ENCODE measurements around the gene MCM8.

The MCM8 gene

DNA sequence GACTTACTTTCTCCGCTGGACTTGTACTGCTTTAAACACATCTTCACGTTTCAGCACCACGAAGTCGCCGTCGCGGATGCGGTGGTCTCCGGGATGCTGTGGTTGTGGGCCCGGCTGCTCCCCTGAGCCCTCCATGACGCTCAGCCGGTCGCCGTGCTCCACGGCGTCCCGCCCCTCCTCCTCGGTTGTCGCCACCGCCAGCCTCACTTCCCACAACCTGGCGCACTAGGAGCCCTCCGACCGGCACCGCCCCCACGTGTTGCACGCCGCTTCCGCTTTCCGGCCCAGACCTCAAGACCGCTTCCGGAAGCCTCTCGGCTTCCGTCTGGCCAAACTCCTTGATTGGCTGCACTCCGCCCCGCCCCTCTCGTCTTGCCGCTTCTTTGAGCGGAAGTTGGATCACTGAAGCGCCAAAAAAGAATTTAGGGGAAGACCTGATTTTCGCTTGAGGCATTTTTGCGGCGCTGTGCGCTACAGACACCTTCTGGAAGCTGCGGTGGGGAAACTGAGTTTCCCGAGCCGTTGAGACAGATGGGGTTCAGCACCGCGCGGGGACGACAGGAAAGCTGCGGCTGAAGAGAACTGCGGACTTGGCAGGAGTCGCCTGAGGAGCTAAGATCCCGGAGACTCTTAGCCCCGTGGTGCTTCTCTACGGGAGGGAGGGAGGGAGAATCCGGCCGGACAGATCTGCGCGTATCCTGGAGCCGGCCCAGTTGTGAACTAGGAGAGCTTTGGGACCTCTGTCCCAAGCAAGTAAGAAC is at the start of gene MCM8, which contains the start of gene TRMT6:
Gene MCM8, plus strand, starts transcription at position 382 of the 761 bp plus-strand sequence. CDS start 1,364 bp downstream, outside the sequence.
Gene TRMT6, minus strand, starts transcription at position 263 of the 761 bp plus-strand sequence. Its CDS starts 128 bp downstream, at position 135.
- peak; percentile 93 for DNase-seq (ENCODE audit: low spot score)

DNA sequence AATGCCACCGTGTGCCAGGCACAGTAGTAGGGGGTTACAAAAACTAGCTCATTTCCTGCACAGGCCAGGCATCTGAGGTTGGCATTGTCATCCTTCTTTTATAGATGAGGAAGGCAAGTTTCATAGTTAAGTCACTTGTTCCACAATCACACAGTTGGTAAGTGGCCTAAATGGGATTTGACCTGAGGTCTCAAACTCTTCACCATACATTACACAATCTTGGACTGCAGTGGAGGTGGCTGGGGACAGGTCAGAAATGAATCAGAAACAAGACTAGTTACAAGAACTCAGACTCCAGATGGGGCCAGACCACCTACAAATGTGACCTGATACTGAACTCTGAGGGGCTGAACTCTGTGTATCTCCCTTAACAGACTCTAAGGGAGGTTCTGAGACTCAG is 49.5 kb upstream of the MCM8 start:
- DNase-seq (ENCODE audit: low spot score), result no peak

DNA sequence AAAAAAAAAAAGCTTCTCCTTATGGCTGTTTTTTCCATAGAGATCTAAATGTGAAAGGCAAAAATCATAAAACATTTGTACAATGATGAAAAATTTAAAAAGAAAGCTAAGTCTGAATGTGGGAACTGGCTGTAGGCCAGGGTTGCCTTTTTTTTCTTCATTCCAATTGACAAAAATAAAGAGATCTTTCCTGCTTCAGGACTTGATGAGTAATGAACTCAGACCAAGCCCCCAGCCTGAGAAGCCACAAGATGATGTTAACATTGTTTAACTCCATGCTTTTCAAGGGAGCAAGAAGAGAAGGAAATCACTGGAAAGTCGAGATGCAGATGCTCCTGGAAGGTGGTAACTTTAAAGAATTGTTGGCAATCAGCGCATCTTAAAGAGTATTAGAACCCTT is 41.5 kb upstream of the MCM8 start:
- DNase-seq (ENCODE audit: low spot score), result no peak

DNA sequence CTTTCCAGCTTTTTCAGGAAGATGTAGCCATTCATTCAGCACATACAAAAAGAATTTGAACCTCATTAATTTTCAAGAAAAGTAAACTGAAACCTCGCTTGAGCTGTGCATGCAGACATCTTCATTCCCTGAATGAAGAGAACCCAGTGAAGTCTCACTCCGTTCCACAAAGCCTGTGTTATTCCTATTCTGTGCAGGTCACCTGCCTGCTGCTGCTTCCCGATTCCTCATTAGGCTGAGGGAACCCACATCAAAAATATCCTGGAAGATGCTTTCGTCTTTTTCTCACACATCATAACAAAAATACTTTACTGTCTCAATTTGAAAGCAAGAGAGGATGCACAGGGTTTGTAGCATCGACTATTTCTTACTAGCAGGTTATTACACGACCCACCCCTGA is 40.3 kb upstream of the MCM8 start:
- DNase-seq (ENCODE audit: low spot score), result no peak

DNA sequence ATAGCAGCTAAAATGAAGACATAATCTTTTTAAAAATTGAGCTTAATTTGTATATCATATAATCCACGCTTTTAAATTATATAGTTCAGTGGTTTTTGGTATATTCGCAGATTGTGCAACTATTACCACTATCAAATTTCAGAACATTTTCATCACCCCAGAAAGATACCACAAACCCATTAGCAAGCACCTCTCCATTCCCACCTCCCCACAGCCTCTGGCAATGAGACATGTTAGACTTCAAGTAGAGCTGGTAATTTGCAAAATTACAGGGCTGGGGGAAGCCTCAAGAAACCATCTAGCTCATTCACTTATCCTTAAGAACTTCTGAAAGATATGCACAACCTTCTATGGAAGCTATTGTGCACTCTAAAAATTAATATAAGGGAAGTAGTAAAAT is 37.3 kb upstream of the MCM8 start:
- no peak for DNase-seq (ENCODE audit: low spot score)

DNA sequence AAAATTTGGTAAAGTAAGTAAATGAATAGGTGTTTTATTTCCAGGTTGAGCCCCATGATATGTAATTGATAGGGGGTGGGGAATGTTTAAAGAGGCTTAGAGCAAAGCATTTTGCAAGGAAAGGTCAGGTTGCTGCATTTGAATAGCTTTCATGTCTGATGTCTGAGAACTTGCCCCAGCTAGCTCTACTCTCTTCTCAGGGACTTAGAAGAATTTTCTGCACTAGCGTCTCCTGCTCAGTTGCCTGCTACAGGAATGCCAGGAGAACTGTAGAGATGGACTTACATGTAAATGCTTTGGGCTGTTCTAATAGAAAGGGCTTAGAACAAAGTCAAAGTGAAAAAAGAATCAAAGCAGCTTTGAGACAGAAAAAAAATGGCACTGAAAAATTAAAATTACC is 35.6 kb upstream of the MCM8 start:
- no peak for DNase-seq (ENCODE audit: low spot score)

DNA sequence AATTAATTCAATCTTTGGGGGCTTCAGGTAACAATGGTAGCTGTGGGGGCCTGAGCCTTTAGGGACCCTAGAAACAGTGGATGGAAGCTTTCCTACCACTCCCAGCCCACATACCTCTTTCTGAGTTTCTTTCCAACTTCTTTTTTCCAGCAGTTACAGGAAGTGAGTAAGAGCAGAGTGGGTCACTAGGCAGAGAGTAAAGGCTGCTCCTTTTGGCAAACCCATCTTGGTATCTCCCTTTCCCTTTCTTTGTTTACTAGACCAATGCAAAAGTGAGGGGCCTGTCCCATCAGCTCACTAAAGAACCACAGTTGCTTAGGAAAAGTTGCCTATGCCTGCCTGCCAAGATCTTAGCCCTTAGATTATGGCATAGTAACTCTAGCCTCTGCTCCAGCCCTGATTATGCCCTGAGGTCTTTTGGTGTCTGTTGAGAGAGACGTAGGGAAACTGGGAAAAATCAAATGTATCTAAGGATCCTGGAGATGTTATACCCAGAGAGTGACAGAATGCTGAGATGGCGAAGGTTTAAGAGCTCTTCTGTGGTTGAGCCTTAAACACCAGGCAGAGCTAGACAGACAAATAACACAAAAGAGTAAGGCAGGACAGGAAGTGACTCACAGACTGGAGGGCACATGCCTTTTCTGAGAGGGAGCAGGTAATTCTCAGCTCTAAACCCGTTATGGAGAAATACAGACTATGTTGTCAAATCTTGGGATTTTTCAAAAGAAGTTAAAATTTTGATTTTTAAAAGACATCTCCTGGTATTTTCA is 31.4 kb upstream of the MCM8 start:
- DNase-seq (ENCODE audit: low spot score), result peak; percentile 58

DNA sequence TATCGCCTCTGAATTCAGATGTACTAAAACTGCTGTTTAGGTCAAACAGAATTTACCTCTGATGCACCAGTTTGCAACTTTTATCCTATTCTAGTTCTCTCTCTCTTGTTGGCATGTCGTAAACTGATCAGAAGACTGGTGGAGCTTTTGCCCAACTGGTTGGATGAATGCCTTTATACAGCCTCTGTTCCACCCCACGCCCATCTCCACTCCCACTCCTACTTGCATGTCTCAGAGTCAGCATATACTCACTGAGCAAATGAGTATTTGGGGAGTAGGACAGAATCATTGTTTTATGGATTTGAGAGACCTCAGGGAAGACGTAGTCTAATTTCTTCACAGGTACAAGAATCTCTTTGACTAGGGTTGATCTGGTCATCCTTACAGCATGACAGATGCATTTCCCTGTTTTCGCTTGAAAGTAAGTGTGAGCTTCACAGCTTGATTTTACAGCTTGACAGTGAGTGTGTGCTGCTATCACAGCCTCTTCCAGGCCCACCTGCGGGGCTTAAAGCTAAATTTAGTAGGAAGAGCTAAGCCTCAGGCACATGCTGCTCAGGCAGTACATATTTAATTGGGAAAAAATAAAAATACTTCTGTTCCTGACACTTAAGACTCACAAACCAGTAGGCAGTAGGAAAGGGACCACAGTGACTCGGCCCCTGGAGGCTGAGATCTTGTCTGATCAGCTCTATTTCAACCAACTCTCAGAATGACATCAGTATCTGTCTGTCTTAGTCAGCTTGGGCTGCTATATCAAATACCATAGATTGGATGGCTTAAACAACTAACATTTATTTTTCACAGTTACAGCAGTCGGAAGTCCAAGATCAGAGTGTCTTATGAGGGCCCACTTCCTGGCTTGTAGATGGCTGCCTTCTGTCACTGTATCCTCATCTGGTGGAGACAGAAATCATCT is 30.6 kb upstream of the MCM8 start:
- DNase-seq (ENCODE audit: low spot score), result peak; percentile 26

DNA sequence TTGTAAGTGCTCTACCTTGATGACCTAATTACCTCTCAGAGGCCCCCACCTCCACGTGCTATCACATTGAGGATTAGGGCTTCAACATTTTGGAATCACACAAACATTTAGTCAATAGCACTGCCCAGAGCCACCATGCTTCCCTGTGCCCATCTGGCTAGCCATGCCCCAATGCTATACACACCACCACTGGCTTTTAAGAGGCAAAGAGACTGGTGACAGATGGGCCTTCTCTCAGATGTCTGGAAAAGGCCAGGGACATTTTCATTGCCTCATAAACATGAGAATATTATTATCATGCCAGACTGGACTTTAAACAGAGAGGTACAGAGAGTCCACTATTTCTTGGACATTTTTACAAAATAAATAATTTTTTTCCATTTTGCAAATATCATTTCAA is 29.9 kb upstream of the MCM8 start:
- DNase-seq (ENCODE audit: low spot score), result no peak

DNA sequence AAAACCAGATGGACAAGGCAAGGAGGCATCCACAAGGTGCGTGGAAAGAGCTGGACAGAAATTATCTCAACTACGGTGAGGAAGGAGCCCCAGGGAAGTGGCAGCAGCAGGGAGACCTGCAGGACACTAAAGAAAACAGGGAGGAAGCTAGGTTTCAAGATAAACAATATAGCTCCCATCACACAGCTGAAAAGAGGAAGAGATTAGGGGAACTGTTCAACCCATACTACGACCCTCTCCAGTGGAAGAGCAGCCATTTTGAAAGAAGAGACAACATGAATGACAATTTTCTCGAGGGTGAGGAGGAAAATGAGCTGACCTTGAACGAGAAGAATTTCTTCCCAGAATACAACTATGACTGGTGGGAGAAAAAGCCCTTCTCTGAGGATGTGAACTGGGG is 27.0 kb upstream of the MCM8 start:
- no peak for DNase-seq (ENCODE audit: low spot score)

DNA sequence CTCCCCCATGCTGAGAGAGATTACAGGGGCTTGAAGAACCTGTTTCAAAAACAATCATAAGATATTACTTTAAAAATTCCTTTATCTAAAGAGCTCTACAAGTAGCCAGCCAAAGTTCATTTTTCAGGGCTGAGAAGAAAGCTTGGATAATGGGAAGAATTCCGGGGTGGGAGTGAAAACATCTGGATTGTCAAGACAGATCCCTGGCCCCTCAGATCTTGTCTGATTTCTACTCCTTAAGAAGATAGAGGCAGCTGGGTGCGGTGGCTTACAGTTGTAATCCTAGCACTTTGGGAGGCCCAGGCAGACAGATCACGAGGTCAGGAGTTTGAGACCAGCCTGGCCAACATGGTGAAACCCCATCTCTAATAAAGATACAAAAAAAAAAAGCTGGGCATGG is 24.9 kb upstream of the MCM8 start:
- no peak for DNase-seq (ENCODE audit: low spot score)

DNA sequence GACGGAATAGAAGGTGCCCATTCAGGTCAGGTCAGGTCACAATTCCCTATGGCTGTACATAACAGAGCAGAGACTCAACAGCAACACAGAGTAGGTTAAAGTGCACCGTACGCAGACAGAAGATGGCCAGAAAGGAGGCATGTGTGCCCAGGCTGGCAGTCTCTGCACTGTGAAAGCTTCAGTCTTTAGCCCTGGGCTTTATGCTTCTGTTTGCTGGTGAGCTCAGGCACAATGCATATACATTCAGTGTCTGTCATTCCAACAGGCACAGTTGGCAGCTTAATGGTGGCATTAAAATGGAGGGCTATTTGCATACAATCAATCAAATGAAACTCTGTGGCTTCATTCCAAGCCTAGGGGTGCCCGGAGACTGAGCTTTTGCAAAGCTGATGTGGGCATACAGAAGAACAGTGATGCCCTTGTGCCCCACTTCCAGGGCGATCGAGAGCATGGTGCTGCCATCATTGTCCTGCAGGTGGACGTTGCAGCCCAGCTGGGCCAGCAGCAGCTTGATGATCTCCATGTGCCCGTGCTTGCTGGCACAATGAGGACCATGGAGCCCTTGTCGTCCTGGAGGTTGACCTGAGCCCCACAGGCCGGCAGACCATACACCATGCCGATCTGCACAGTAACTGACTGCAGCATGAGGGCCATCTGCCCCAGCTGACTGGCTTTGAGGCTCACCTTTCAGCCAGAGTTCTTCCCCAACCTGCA is 22.5 kb upstream of the MCM8 start:
- DNase-seq (ENCODE audit: low spot score), result no peak

DNA sequence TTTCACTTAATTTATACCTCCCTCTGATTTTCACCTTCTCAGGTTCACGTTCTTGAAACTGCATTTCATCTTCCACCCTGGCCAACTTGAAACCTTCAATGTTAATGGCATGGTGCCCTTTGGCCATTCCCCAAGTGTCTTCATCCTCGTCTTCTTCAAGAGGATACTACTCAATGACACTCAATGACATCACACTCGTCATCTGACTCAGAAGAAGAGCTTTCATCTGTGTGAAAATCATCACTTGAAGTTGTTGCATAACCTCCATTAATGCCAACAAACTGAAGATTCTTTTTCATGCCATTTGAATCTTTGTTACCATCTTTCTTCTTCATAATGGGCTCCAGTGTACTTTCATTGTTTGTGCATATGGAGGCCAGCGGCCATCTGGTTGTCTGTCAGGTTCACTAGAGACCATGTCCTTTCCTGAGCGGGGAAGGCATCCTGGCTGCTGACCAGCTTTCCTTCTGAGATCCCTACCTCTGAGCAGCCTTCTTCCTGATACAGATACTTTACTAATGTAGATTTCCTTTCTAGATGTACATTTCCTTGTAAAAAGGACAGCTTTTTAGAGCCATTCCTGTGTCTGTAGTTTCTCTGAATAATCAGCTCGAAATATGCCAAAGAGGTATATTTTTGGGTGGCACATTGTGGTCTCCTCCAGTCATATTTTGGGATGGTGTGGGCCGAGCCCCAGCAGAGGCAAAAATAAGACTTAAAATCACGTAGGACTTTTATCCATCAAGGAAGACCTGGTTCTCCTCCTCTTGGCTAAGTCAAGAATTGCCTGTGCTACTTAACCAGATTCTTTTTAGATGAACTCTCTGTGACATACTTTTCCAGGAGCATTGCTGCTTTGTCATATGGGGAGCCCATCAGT is 21.4 kb upstream of the MCM8 start:
- no peak for DNase-seq (ENCODE audit: low spot score)

DNA sequence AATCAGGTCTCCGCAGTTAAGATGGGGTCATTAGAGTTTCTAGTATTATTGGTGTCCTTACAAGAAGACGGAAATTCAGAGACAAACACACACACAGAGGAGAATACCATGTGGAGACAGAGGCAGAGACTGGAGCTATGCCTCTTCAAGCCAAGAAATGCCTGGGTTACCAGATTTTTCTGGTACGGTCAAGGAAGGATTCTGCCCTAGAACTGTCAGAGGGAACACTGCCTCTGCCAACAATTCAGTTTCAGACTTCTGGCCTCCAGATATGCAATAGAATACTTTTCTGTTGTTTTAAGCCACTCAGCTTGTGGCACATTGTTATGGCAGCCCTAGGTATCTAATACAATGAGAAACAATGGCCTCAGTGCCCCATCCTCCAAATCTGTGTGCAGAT is 19.0 kb upstream of the MCM8 start:
- DNase-seq (ENCODE audit: low spot score), result no peak

DNA sequence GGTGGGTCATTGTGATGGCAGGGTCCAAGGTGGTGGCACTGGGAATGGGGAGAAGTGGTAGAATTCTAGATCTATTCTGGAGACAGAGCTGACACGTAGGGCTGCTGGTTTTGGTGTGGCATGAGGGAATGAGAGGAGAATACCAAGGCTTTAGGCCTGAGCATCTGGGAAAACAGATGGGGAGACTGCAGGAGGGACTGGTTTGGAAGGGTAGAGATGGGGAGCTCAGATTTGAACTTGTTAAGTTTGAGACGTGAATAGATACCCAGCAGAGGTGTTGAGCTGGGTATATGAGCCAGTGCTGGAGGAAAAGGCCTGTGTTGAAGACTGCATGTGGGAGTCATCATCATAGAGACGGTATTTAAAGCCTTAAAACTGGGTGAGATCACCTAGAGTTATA is 17.7 kb upstream of the MCM8 start:
- no peak for DNase-seq (ENCODE audit: low spot score)

DNA sequence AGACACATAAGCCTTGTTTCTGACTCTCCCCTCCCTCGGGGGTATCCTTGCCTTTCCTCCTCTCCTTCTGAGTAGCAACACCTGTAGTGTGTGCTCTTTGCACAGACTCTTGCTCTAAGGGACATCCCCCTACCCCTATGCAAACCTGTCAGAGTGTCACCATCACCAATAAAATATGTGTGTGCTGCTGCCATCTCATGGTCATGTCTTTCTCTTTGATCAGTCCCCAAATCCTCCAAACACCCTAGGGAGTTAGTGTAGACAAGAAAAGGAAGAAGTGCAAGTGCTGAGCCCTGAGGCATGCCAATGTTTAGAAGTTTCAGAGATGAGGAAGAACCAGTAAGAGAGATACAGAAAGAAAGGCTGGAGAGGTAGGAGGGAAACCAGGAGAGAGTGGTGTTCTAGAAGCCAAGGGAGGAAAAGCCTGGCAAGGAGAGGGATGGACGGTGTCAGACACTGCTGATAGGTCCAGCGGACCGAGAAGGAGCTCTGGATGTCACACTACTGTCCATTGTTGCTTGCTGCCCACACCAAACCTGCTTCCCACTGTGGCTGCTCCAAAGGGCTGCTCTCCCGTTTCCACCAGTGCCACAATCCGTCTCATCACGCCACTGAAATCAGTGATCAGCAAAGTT is 16.5 kb upstream of the MCM8 start:
- DNase-seq (ENCODE audit: low spot score), result peak; percentile 41

DNA sequence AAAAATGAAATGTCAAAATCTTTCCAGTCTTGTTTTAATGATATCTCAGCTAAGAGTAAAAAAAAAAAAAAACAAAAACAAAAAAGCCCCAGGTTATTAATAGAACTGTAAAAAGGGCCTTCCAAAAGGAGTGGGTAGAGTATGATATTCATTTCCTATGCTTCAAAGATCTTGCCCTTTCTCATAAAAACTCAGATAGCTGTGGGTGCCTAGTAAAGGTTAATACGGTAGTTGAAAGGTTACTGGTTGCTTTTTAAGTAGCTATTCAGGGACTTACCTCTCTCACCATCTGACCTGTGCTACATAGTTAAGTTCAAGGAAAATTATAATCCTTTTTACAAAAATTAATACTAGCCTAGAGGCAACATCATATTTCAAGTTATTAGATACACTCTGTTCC is 15.1 kb upstream of the MCM8 start:
- DNase-seq (ENCODE audit: low spot score), result no peak

DNA sequence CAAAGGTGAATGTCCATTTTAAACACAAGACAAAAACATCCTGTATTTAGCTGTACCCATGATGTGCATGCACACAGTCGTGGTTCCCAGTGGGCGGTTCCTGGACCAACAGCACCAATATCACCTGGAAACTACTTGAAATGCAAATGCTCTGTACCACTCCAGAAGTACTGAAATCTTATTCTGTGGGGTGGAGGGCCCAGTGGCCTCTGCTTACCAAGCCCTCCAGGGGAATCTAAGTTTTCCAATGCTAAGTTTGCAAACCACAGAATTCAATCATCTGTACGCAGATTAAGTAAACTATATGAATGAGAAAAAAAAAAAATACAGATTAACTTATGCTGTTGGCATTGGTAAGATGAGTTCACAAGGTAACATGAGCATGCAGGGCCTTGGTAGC is 14.2 kb upstream of the MCM8 start:
- no peak for DNase-seq (ENCODE audit: low spot score)

DNA sequence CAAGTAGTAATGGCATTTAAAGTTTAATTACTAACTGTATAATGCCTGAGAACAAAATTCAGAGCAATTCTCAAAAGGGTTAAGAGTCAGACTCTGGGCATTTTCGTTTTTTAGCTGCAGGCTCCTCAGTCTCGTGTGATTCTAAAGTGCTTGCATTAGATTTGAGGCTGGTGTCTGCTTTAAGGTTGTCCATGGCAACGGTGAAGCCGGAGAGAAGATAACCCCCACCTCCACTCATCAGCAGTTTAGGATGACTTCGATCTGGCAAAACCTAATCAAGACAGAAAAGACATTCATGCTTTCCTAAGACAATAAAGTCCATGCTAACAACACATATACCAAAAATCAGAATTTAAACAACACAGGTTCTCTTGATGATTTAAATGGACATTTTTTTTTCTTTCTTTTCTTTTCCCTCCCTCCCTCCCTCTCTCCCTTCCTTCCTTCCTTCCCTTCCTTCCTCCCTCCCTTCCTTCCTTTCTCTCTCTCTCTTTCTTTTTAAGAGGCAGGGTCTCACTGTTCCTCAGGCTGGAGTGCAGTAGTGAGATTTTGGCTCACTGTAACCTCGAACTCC is 11.9 kb upstream of the MCM8 start:
- DNase-seq (ENCODE audit: low spot score), result no peak

DNA sequence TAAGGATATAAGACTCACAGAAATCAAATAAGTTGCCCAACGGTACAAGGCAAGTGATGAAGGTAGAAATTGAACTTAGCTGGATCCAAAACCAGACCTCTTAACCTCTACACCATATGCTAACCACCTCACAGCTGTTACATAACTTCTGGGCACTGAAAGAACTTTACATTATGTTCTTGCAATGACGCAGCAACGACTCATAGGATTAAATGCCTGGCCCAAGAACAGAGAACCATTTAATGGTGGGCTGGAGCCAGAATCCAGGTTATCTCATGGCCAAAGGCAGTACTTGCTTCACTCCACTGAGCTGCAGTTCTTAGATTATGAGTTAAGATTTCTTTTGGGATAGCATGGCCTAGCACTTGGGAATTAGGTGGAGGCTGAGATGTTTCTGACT is 4.5 kb upstream of the MCM8 start:
- no peak for DNase-seq (ENCODE audit: low spot score)

All from CD4-positive, alpha-beta T cell treated with Interleukin-15 for 4 hours (primary cell).